GM18867 (cell line): Measurements from ENCODE around the gene ATP1B1.
"Not testable (repeated sequence)": the region's sequence is repeated elsewhere in the genome, so short reads cannot be mapped to it uniquely, and the experiment has no call there.

Source experiments
- ATAC-seq: cut with Tn5 transposase; IDR thresholded peaks from one replicate; pipeline ENCODE4 v1.9.1; 2021; ENCODE audit warnings: mild to moderate bottlenecking, moderate library complexity; ENCODE audit not compliant: unreplicated experiment

ATP1B1 gene

GRCh38 chr1:169113613-169114119 lies 7.2 kb downstream of the ATP1B1 start:
- ATAC-seq = no peak

GRCh38 chr1:169115891-169116585 lies 9.5 kb downstream of the ATP1B1 start:
- ATAC-seq = peak; percentile 68

GRCh38 chr1:169117014-169117413 lies 10.5 kb downstream of the ATP1B1 start:
- ATAC-seq = no peak

- ATAC-seq = no peak
Observed at GRCh38 chr1:169117599-169117998, 11.1 kb downstream of the ATP1B1 start.

- ATAC-seq = no peak
Observed at GRCh38 chr1:169118227-169118626, 11.7 kb downstream of the ATP1B1 start.

- ATAC-seq = no peak
Observed at GRCh38 chr1:169119405-169119804, 12.9 kb downstream of the ATP1B1 start.

GRCh38 chr1:169120066-169120465 lies 13.6 kb downstream of the ATP1B1 start:
- no peak for ATAC-seq

GRCh38 chr1:169121146-169121923 lies 14.8 kb downstream of the ATP1B1 start:
- no peak for ATAC-seq

- peak; percentile 67 for ATAC-seq
Observed at GRCh38 chr1:169122976-169123375, 16.5 kb downstream of the ATP1B1 start.

- no peak for ATAC-seq
Observed at GRCh38 chr1:169124459-169124858, 18.0 kb downstream of the ATP1B1 start.

- ATAC-seq = not testable (repeated sequence)
Observed at GRCh38 chr1:169125597-169125996, 19.1 kb downstream of the ATP1B1 start.

GRCh38 chr1:169126335-169126734 lies 19.8 kb downstream of the ATP1B1 start:
- no peak for ATAC-seq

GRCh38 chr1:169127305-169127704 lies 20.8 kb downstream of the ATP1B1 start:
- no peak for ATAC-seq

- no peak for ATAC-seq
Observed at GRCh38 chr1:169128562-169128961, 22.1 kb downstream of the ATP1B1 start.

- no peak for ATAC-seq
Observed at GRCh38 chr1:169129109-169129784, 22.8 kb downstream of the ATP1B1 start.

GRCh38 chr1:169130683-169131082 lies 24.2 kb downstream of the ATP1B1 start:
- no peak for ATAC-seq

GRCh38 chr1:169132512-169133227 lies 26.2 kb downstream of the ATP1B1 start:
- ATAC-seq = no peak

GRCh38 chr1:169133228-169133576 lies 26.7 kb downstream of the ATP1B1 start:
- no peak for ATAC-seq

- ATAC-seq = no peak
Observed at GRCh38 chr1:169133801-169134502, 27.5 kb downstream of the ATP1B1 start.

GRCh38 chr1:169137357-169137756 lies 30.9 kb downstream of the ATP1B1 start:
- ATAC-seq = no peak
